ENCODE results near the gene IGBP1. TPM values are rescaled to one million over a fixed set of nuclear protein-coding genes. Genes with fewer than 3 reads are reported as not detected.

IGBP1 gene
- total and polyA plus RNA-seq, 9 of the 15 experiments (the other 6 are each of a cell fraction or from before 2014, with no cell fraction given), result 36.6 to 91.5 (median 52.8) TPM

GRCh38 chrX:70141373-70141772 lies 8.1 kb downstream of the IGBP1 start (continued):
- TF ChIP-seq EZH2 (IDR thresholded peaks at IDR 0.05; ENCODE audit: borderline replicate concordance, low read depth, low read length), result no peak
- no peak for TF ChIP-seq TRIM25 (IDR thresholded peaks at IDR 0.05; ENCODE audit: borderline replicate concordance)

- POLR2A ChIA-PET, result interaction anchor here (0.5 to 1.0 kb wide), 3 partner anchors 17 to 961 kb away, joined by 3 read pairs; no protein-coding TSS in a partner anchor
- peak in 2 of 4 experiments; percentile 16 to 23 for DNase-seq (ENCODE audit: extremely low read depth in 1 of 4, low spot score in 3 of 4)
- peaks cover 0 to 18% of the 10 kb centered on the region in 2 experiments; a peak in 4 of 5 replicates for H3K4me1 ChIP-seq (replicated peaks in 1 of 2; ENCODE audit: control insufficient read depth in 2 of 2, insufficient read depth in 2 of 2, low read length in 2 of 2)
- CTCF ChIA-PET (ENCODE audit: low intra/inter-chr PET ratio), result no interaction called here
- no peaks in the 10 kb centered on the region for H3K79me2 ChIP-seq (ENCODE audit: control insufficient read depth, insufficient read depth, low read length)
- ATAC-seq, result peak; percentile 29; the same call in 2 of the 3 replicates
- H2AFZ ChIP-seq (ENCODE audit: low read depth, low read length), result no peak overlapping the region
- BruUV-seq (replicated peaks), result no TSS peak
- H3K27me3 ChIP-seq (ENCODE audit: control insufficient read depth in 2 of 2, insufficient read depth in 2 of 2, low read length in 2 of 2), result no peaks in the 10 kb centered on the region
- peaks cover 29% of the 10 kb centered on the region; the same call in 2 of the 3 replicates for H3K36me3 ChIP-seq (ENCODE audit: control insufficient read depth, insufficient read depth, low read length)
- in situ Hi-C loops (cut with MboI), result no loop called here
- H3K4me2 ChIP-seq (ENCODE audit: insufficient read depth, low read length), result no peak overlapping the region
- H3K9me1 ChIP-seq (ENCODE audit: control insufficient read depth, insufficient read depth, low read length), result no peaks in the 10 kb centered on the region
- H3K9me3 ChIP-seq (replicated peaks; ENCODE audit: control insufficient read depth, insufficient read depth, low read depth, low read length), result no peaks in the 10 kb centered on the region
- no peak for FAIRE-seq
- intact Hi-C loops (cut with micrococcal nuclease), result no loop called here
- 49% methylated on average over 8 of the region's 19 CpGs for WGBS (ENCODE audit: insufficient coverage, low coverage, missing lambda C conversion rate)
- no peak overlapping the region for H3K4me3 ChIP-seq
- H3K27ac ChIP-seq (ENCODE audit: extremely low read depth, low read depth, low read length), result peak overlapping the region; percentile 51; the same call in 1 of the 3 replicates
- no peak overlapping the region for H3K9ac ChIP-seq (ENCODE audit: insufficient read depth in 1 of 2, low read depth in 2 of 2, low read length in 2 of 2)
- no peaks in the 10 kb centered on the region for H4K20me1 ChIP-seq (replicated peaks; ENCODE audit: control insufficient read depth, insufficient read depth, low read length)
- TF ChIP-seq LEF1 (IDR thresholded peaks at IDR 0.05) (no peak), ZNF316 (IDR thresholded peaks at IDR 0.05) (peak; percentile 17; the same call in 1 of the 2 replicates), TARDBP (IDR thresholded peaks at IDR 0.05) (no peak), ZNF512 (tag; IDR thresholded peaks at IDR 0.05) (no peak), THAP12 (CRISPR knock-in tag; IDR thresholded peaks at IDR 0.05) (no peak), KAT2B (IDR thresholded peaks at IDR 0.05; ENCODE audit: low read depth, low read length) (no peak), NFE2 (IDR thresholded peaks at IDR 0.05; ENCODE audit: low read depth) (peak; percentile 25; the same call in 1 of the 2 replicates), FOXO4 (CRISPR knock-in tag; IDR thresholded peaks at IDR 0.05) (no peak)
Measured at GRCh38 chrX:70166601-70167590, 33.6 kb downstream of the IGBP1 start.

Measured in K562 (cell line).